K562 (cell line): Measurements from ENCODE around the gene ARHGEF17. TPM values are rescaled to one million over a fixed set of nuclear protein-coding genes. Genes with fewer than 3 reads are reported as not detected.

ENCODE experiments used
- ARID2 ChIP-seq: fragments of 450-650 bp; IDR thresholded peaks from 2 replicates; pipeline ENCODE4 v1.6.1; 2017; ENCODE audit warnings: antibody characterized with exemption, mild to moderate bottlenecking
- CBFA2T2 ChIP-seq: fragments of 450-650 bp; conservative IDR thresholded peaks from 2 replicates; pipeline ENCODE4 v1.6.1; 2017; ENCODE audit warnings: mild to moderate bottlenecking
- CCNT2 ChIP-seq: IDR thresholded peaks from 2 replicates; pipeline ENCODE4 v1.6.1; 2011; ENCODE audit warnings: borderline replicate concordance, low read depth, mild to moderate bottlenecking, moderate library complexity, mixed read lengths, low read length; ENCODE audit not compliant: insufficient read length; ENCODE audit errors: extremely low read depth
- CEBPG ChIP-seq, 3 experiments: fragments of 200-800 bp in 1 of 3; sonication (Bioruptor generic) in 1 of 3; sonication (generic) in 1 of 3; formaldehyde crosslinking in 1 of 3; IDR thresholded peaks in 2 of 3; conservative IDR thresholded peaks in 1 of 3; 2 replicates each; pipeline versions ENCODE4 v1.6.1 to v1.8.0; 2016 to 2022; ENCODE audit warnings: missing compliant biosample characterization in 2 of 3, missing genetic modification characterization in 2 of 3, mild to moderate bottlenecking in 1 of 3, missing genetic modification reagents in 1 of 3
- DEAF1 ChIP-seq: fragments of 450-650 bp; formaldehyde crosslinking; IDR thresholded peaks from 2 replicates; pipeline ENCODE4 v1.4.0; 2020; ENCODE audit warnings: mild to moderate bottlenecking, moderate library complexity
- EWSR1 ChIP-seq: fragments of 450-650 bp; IDR thresholded peaks from 2 replicates; pipeline ENCODE4 v1.6.1; 2018; ENCODE audit warnings: borderline replicate concordance, mild to moderate bottlenecking, low read depth, moderate library complexity; ENCODE audit not compliant: partially characterized antibody
- KDM1A ChIP-seq, 2 experiments: fragments of 450-650 bp; IDR thresholded peaks; 2 replicates each; pipeline ENCODE4 v1.6.1; 2016; ENCODE audit warnings: mild to moderate bottlenecking in 2 of 2
- MAFK ChIP-seq: IDR thresholded peaks from 2 replicates; pipeline ENCODE4 v1.6.1; 2011; ENCODE audit warnings: low read length, improper control_type of control experiment
- NFE2 ChIP-seq: IDR thresholded peaks from 2 replicates; pipeline ENCODE4 v1.6.1; 2014; ENCODE audit warnings: antibody characterized with exemption, low read depth
- TRIM28 ChIP-seq: fragments of 450-650 bp; IDR thresholded peaks from 2 replicates; pipeline ENCODE4 v1.6.1; 2017
- YY1 ChIP-seq, 3 experiments: IDR thresholded peaks; 2 replicates each; pipeline ENCODE4 v1.6.1; 2011; ENCODE audit warnings: low read length in 2 of 3, mild to moderate bottlenecking in 2 of 3, moderate library complexity in 2 of 3, borderline replicate concordance in 1 of 3, control low read depth in 1 of 3, low read depth in 1 of 3; ENCODE audit not compliant: insufficient read depth in 3 of 3, insufficient replicate concordance in 2 of 3, control insufficient read depth in 1 of 3, insufficient read length in 1 of 3; ENCODE audit errors: extremely low read depth in 1 of 3
- ZNF121 ChIP-seq: sonication (generic); formaldehyde crosslinking; conservative IDR thresholded peaks from 2 replicates; pipeline ENCODE4 v1.8.0; 2022; ENCODE audit warnings: missing genetic modification reagents
- ZNF253 ChIP-seq: fragments of 250-450 bp; sonication (Bioruptor Pico); conservative IDR thresholded peaks from 2 replicates; pipeline ENCODE4 v1.6.1; 2021; ENCODE audit warnings: mild to moderate bottlenecking
- ZNF408 ChIP-seq: fragments of 250-450 bp; sonication (Bioruptor Pico); IDR thresholded peaks from 2 replicates; pipeline ENCODE4 v1.4.0; 2020; ENCODE audit warnings: low read depth, mild to moderate bottlenecking, moderate library complexity
- ZNF586 ChIP-seq: fragments of 450-650 bp; formaldehyde crosslinking; conservative IDR thresholded peaks from 2 replicates; pipeline ENCODE4 v1.4.0; 2020; ENCODE audit warnings: mild to moderate bottlenecking, moderate library complexity
- ZNF75A ChIP-seq: fragments of 450-650 bp; formaldehyde crosslinking; IDR thresholded peaks from 2 replicates; pipeline ENCODE4 v1.4.0; 2020; ENCODE audit warnings: mild to moderate bottlenecking
- polyA plus RNA-seq, 8 experiments: library from polyadenylated mRNA; depleted of rRNA in 4 of 8; stranded (reverse) in 5 of 8; unstranded in 3 of 8; fragments of >200 nt; fragmentation: Nextera tagmentation in 2 of 8; fragmentation: Illumina TruSeq in 1 of 8; extraction: Ambion mirVana in 2 of 8; extraction: Trizol in 1 of 8; gene quantifications; 2 replicates each; pipeline versions ENCODE4 v1.2.1 to v1.2.3, GENCODE V29; 2011 to 2014; ENCODE audit warnings: inconsistent platforms in 1 of 8, missing spikeins in 1 of 8
- total RNA-seq, 7 experiments: library from RNA; depleted of rRNA in 6 of 7; stranded (reverse); fragments of >200 nt in 6 of 7; fragmentation: Illumina TruSeq in 2 of 7; extraction: Trizol in 2 of 7; gene quantifications; 2 replicates each; pipeline versions ENCODE4 v1.2.1 to v1.2.3, GENCODE V29; 2011 to 2021; ENCODE audit warnings: low replicate concordance in 1 of 7
- TF ChIP-seq, protein P1 (sequence below): fragments of 250-450 bp; sonication (Bioruptor Pico); IDR thresholded peaks from 2 replicates; pipeline ENCODE4 v1.4.0; 2020
- TF ChIP-seq, protein P2 (sequence below): sonication (generic); formaldehyde crosslinking; IDR thresholded peaks from 2 replicates; pipeline ENCODE4 v1.8.0; 2022; ENCODE audit warnings: missing genetic modification reagents, mild to moderate bottlenecking, borderline replicate concordance
- TF ChIP-seq, protein P3 (sequence below): IDR thresholded peaks from 2 replicates; pipeline ENCODE4 v1.6.1; 2011; ENCODE audit not compliant: insufficient read length; ENCODE audit errors: extremely low read depth

ARHGEF17 gene
- total and polyA plus RNA-seq, 9 of the 15 experiments (the other 6 are each of a cell fraction or from before 2014, with no cell fraction given), result 0.04 to 0.68 (median 0.10) TPM; not detected in 2

DNA sequence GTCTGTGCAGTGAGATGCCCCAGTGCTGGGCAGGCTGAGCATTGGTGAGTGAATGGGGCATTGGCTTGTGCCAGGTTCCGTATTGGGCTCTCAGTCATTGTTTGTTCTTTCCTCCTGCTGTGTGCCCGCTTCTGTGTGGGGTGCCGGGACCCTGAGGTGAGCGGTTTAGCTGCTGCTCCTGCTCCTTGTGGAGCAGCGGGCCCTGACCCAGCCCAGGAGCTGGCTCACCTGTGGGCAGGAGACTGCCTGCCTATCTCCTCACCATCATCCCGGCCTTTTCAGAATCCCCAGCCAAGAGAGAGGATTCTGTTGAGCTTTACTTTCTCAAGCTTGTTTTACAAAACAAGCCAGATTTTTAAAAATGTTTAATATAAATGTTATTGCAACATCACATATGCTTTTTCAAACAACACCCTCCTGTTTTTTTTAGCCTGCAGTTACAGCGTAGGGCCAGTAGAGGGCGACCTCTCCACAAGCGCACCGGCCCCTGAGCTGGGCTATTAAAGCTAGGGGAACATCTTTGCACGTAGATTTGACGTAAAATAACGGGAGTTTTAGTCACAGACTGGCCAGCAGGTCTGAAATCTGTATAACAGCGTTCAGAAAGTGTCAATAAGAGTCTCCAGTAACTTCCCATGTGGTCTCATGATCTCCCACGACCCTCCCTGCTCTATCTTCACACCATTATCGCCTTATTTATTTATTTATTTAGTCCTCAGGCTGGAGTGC, 43.0 kb downstream of the ARHGEF17 start (continued):
- TF ChIP-seq ZNF121 (CRISPR knock-in tag), result no peak
- no peak for TF ChIP-seq ZNF586
- no peak for TF ChIP-seq CCNT2
- TF ChIP-seq MAFK, result no peak
- no peak for TF ChIP-seq ZNF75A
- TF ChIP-seq CBFA2T2, result no peak
- TF ChIP-seq DEAF1 (CRISPR knock-in tag), result peak; percentile 90
- TF ChIP-seq, protein P1, sequence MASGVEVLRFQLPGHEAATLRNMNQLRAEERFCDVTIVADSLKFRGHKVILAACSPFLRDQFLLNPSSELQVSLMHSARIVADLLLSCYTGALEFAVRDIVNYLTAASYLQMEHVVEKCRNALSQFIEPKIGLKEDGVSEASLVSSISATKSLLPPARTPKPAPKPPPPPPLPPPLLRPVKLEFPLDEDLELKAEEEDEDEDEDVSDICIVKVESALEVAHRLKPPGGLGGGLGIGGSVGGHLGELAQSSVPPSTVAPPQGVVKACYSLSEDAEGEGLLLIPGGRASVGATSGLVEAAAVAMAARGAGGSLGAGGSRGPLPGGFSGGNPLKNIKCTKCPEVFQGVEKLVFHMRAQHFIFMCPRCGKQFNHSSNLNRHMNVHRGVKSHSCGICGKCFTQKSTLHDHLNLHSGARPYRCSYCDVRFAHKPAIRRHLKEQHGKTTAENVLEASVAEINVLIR (CRISPR knock-in tag), result no peak
- TF ChIP-seq, protein P2, sequence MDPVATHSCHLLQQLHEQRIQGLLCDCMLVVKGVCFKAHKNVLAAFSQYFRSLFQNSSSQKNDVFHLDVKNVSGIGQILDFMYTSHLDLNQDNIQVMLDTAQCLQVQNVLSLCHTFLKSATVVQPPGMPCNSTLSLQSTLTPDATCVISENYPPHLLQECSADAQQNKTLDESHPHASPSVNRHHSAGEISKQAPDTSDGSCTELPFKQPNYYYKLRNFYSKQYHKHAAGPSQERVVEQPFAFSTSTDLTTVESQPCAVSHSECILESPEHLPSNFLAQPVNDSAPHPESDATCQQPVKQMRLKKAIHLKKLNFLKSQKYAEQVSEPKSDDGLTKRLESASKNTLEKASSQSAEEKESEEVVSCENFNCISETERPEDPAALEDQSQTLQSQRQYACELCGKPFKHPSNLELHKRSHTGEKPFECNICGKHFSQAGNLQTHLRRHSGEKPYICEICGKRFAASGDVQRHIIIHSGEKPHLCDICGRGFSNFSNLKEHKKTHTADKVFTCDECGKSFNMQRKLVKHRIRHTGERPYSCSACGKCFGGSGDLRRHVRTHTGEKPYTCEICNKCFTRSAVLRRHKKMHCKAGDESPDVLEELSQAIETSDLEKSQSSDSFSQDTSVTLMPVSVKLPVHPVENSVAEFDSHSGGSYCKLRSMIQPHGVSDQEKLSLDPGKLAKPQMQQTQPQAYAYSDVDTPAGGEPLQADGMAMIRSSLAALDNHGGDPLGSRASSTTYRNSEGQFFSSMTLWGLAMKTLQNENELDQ (CRISPR knock-in tag), result no peak
- no peak for TF ChIP-seq KDM1A (IDR thresholded peaks at IDR 0.05)
- 0 out of 2 replicates have a peak, but pooled peaks have one; percentile 56 for TF ChIP-seq ARID2
- no peak for TF ChIP-seq ZNF408
- TF ChIP-seq, protein P3, sequence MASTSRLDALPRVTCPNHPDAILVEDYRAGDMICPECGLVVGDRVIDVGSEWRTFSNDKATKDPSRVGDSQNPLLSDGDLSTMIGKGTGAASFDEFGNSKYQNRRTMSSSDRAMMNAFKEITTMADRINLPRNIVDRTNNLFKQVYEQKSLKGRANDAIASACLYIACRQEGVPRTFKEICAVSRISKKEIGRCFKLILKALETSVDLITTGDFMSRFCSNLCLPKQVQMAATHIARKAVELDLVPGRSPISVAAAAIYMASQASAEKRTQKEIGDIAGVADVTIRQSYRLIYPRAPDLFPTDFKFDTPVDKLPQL, result no peak
- TF ChIP-seq CEBPG (CRISPR knock-in tag; IDR thresholded peaks at IDR 0.05), result peak; percentile 56; the same call in 1 of the 2 replicates
- peak; percentile 89 to 95 for TF ChIP-seq CEBPG (tag; conservative IDR thresholded peaks at IDR 0.05 in 1 of 2, IDR thresholded peaks at IDR 0.05 in 1 of 2)
- TF ChIP-seq ZNF253 (CRISPR knock-in tag), result no peak
- no peak for TF ChIP-seq YY1 (IDR thresholded peaks at IDR 0.05; ENCODE audit: borderline replicate concordance in 1 of 3, control insufficient read depth in 1 of 3, extremely low read depth in 1 of 3, insufficient read depth in 3 of 3, insufficient read length in 1 of 3, insufficient replicate concordance in 2 of 3, low read depth in 1 of 3, low read length in 2 of 3)
- no peak for TF ChIP-seq TRIM28
- no peak for TF ChIP-seq EWSR1
- no peak for TF ChIP-seq NFE2
